Muscle of leg (tissue), 11 donors: ENCODE measurements around the gene MAGI1. TPM values are rescaled to one million over a fixed set of nuclear protein-coding genes. Genes with fewer than 3 reads are reported as not detected.

ENCODE experiments used
- DNase-seq: peaks from one replicate; pipeline ENCODE4 v3.0.0; 2013
- H3K27ac ChIP-seq: one replicate; pipeline ENCODE4 v1.5.1; 2013; ENCODE audit warnings: mild to moderate bottlenecking, low read length, control low read depth
- H3K27me3 ChIP-seq: one replicate; pipeline ENCODE4 v1.6.1; 2013; ENCODE audit warnings: low read length; ENCODE audit not compliant: control insufficient read depth, insufficient read depth
- H3K36me3 ChIP-seq: one replicate; pipeline ENCODE4 v1.6.1; 2013; ENCODE audit warnings: low read length; ENCODE audit not compliant: control insufficient read depth, insufficient read depth
- H3K4me1 ChIP-seq: one replicate; pipeline ENCODE4 v1.6.1; 2013; ENCODE audit warnings: low read length; ENCODE audit not compliant: control insufficient read depth, insufficient read depth
- H3K4me3 ChIP-seq: one replicate; pipeline ENCODE4 v1.5.1; 2013; ENCODE audit warnings: low read length, control low read depth
- H3K9me3 ChIP-seq: replicated peaks from 2 replicates; pipeline ENCODE4 v1.6.1; 2013; ENCODE audit warnings: low read depth, low read length; ENCODE audit not compliant: control insufficient read depth
- WGBS: methylation state at CpG from one replicate; pipeline ENCODE4 v1.1.5; 2013; ENCODE audit warnings: missing lambda C conversion rate; ENCODE audit not compliant: insufficient coverage; 5-methylcytosine and 5-hydroxymethylcytosine counted together
- polyA plus RNA-seq, 8 donors: library from polyadenylated mRNA; unstranded; fragments of 120-200 nt; gene quantifications; one replicate each; pipeline versions ENCODE4 v1.2.1 to v1.2.3, GENCODE V29; 2013; ENCODE audit warnings: inconsistent platforms in 1 of 8, low replicate concordance in 1 of 8; ENCODE audit not compliant: insufficient read length in 8 of 8, insufficient read depth in 1 of 8
- total RNA-seq: library from RNA; stranded (reverse); fragments of 120-200 nt; gene quantifications from one replicate; pipeline ENCODE4 v1.2.4, GENCODE V29; 2013

Gene MAGI1
- total and polyA plus RNA-seq, 9 donors = 10.0 to 16.8 (median 12.0) TPM

GRCh38 chr3:65402597-65402996, 636.1 kb downstream of the MAGI1 start:
- no peak for DNase-seq

DNA sequence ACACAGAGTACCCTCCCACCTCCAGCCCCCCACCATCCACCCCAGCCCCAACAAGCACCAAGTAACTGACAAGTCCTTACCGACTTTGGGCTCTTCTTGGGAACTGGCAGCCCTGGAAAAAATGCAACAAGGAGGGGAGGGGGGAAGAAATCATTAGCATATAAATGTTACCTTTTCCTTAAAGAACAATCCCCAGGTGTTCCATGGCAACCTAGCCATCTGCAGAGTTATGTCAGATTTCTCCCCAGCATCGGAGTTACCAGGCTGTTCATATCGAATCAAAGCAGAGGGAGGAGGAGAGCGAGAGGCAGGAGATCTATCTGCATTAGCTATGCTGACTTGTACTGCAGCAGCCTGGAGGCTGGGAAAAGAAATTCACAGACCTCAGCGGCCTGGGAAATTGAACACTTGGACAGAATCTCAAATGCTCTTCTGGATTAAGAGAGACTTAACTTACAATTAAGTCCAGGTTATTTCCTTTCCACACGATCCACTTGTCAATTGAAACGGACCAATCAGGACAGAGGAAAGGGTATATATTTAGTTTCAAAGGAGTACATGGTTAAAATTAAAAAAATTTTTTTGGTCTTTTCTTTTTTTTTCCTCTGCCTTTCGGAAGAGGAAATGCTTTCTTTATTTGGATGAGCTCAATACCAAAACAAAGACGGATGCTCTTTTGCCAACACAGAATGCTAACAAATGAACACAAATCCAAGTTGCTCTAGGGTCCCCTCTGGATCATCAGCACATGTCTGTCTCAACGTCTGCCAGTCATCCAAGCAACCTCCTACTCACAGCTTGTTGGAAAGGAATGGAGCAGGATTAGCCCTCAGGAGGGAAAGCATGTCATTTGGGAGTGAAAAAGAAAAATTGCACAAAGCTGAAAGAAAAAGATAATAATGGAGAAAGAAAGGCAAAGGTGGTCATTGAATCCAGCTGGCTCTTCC, 637.1 kb downstream of the MAGI1 start:
- no peaks in the 10 kb centered on the region for H3K36me3 ChIP-seq
- peaks cover 10% of the 10 kb centered on the region for H3K4me1 ChIP-seq
- H3K27me3 ChIP-seq = no peaks in the 10 kb centered on the region
- peak overlapping the region; percentile 15 for H3K27ac ChIP-seq
- peak; percentile 84 for DNase-seq
- no peak overlapping the region for H3K4me3 ChIP-seq
- H3K9me3 ChIP-seq = no peaks in the 10 kb centered on the region
- WGBS = 13% methylated on average over 2 of the region's 10 CpGs

More at GRCh38 chr3:65402597-65402996, 636.1 kb downstream of the MAGI1 start:
- Histone ChIP-seq H3K4me3 (no peak overlapping the region), H3K27ac (no peak overlapping the region), H3K9me3 (no peaks in the 10 kb centered on the region), H3K36me3 (no peaks in the 10 kb centered on the region), H3K27me3 (no peaks in the 10 kb centered on the region), H3K4me1 (peaks cover 10% of the 10 kb centered on the region)
- 61% methylated on average over 6 of the region's 7 CpGs for WGBS

DNA sequence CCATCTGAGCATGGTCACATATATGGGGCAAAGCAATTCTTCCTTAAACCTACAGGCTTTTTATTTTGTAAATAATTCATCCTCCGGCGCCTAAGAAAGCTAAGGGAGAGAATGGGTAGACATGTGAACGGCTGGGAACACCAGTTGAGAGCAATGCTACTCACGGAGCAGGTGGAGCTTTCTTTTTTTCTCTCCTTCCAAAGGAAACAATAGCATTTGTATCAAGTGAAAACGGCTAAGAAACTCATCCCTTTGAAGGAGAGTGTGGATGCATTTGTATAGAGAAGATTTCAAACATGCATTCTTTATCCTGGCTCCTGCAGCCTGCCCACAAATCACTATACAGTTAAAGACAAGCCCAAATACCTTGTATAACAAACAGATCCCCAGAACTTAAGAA, 637.8 kb downstream of the MAGI1 start:
- H3K27ac ChIP-seq = no peak overlapping the region
- H3K27me3 ChIP-seq = no peaks in the 10 kb centered on the region
- H3K9me3 ChIP-seq = no peaks in the 10 kb centered on the region
- no CpG with 5 or more reads among the region's 5 CpGs for WGBS
- H3K4me3 ChIP-seq = no peak overlapping the region
- DNase-seq = no peak
- H3K36me3 ChIP-seq = no peaks in the 10 kb centered on the region
- peaks cover 10% of the 10 kb centered on the region for H3K4me1 ChIP-seq

GRCh38 chr3:65398953-65399352, 639.8 kb downstream of the MAGI1 start:
- Histone ChIP-seq H3K27me3 (no peaks in the 10 kb centered on the region), H3K4me1 (peaks cover 10% of the 10 kb centered on the region), H3K27ac (no peak overlapping the region), H3K36me3 (no peaks in the 10 kb centered on the region), H3K9me3 (no peaks in the 10 kb centered on the region), H3K4me3 (no peak overlapping the region)
- no peak for DNase-seq

GRCh38 chr3:65396078-65396477, 642.6 kb downstream of the MAGI1 start:
- Histone ChIP-seq H3K4me3 (no peak overlapping the region), H3K4me1 (no peaks in the 10 kb centered on the region), H3K27ac (no peak overlapping the region), H3K9me3 (no peaks in the 10 kb centered on the region), H3K27me3 (no peaks in the 10 kb centered on the region), H3K36me3 (no peaks in the 10 kb centered on the region)
- no peak for DNase-seq

- H3K27ac ChIP-seq = no peak overlapping the region
- H3K4me3 ChIP-seq = no peak overlapping the region
- H3K4me1 ChIP-seq = no peaks in the 10 kb centered on the region
- peaks cover 6% of the 10 kb centered on the region for H3K36me3 ChIP-seq
- 51% methylated on average over 5 of the region's 5 CpGs for WGBS
- no peak for DNase-seq
- H3K27me3 ChIP-seq = no peaks in the 10 kb centered on the region
- H3K9me3 ChIP-seq = no peaks in the 10 kb centered on the region
These were observed 647.6 kb downstream of the MAGI1 start for GRCh38 chr3:65391068-65391467.

DNA sequence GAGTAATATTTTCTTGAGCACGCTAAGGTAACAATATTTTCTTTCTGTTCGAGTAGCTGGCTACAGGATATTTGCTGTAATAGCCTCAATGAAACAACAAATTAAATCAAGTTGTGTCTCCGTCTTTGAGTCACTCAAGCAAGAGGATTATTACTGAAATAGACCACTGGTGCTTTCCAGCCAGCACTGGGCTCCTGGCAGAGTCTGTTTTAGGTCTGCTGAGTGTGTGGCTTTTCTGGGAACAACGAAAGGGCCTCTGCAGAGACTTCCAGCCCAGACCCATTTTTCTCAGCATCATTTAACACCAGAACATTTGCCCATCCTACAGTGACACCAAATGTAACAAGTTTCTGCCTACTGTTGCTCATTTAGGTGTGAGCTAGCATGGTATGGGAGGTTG, 652.9 kb downstream of the MAGI1 start:
- no peaks in the 10 kb centered on the region for H3K9me3 ChIP-seq
- no peaks in the 10 kb centered on the region for H3K27me3 ChIP-seq
- no CpG with 5 or more reads among the region's 4 CpGs for WGBS
- H3K27ac ChIP-seq = no peak overlapping the region
- no peak overlapping the region for H3K4me3 ChIP-seq
- no peaks in the 10 kb centered on the region for H3K4me1 ChIP-seq
- no peak for DNase-seq
- H3K36me3 ChIP-seq = peaks cover 12% of the 10 kb centered on the region

DNA sequence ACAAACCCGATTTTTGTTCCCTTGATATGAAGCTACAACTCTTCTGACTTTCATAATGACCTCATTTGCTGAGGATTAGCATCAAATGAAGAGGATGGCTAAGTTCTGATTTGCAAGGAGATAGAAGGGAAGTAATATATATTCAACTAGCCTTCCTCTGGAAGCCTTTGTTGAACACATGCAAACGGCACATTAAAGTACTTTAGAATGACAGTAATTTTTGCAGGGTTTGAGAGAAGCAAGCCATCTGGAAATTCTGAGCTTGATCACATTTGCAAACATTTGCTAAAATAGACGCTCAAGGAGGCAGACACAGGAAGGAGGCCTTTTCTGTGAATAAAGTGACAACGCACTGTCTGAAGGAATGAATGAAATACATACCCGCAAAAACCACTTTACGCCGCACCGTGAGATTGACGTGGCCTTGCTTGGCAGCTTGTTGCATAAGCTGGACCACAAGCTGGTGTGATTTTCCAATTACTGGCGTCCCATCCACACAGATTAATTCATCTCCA, 657.2 kb downstream of the MAGI1 start:
- no peak overlapping the region for H3K27ac ChIP-seq
- no peaks in the 10 kb centered on the region for H3K4me1 ChIP-seq
- H3K27me3 ChIP-seq = no peaks in the 10 kb centered on the region
- no peaks in the 10 kb centered on the region for H3K9me3 ChIP-seq
- no peak for DNase-seq
- peaks cover 13% of the 10 kb centered on the region for H3K36me3 ChIP-seq
- H3K4me3 ChIP-seq = no peak overlapping the region
- WGBS = 80% methylated on average over 1 of the region's 10 CpGs

- peaks cover 13% of the 10 kb centered on the region for H3K36me3 ChIP-seq
These were observed 659.5 kb downstream of the MAGI1 start for GRCh38 chr3:65379223-65379622.

DNA sequence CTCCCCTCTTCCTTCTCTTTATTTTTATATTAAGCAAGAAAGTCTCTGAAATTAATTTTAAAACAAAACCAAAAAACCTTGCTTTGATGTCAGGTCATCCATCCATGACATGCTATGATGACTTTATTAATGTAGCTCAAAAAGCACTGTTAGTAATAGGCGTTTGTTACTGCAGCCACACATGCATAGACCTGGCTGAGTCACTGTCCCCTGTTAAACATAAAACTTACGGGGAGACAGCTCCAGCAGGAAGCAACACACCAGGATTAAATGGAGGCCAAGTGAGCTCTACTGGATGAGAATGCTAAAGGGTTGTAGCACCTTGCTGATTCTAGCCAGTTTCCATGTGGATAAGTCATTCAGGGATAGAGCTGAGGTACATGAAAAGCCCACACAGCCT, 661.1 kb downstream of the MAGI1 start:
- Histone ChIP-seq H3K4me3 (no peak overlapping the region), H3K4me1 (no peaks in the 10 kb centered on the region), H3K27ac (no peak overlapping the region), H3K27me3 (no peaks in the 10 kb centered on the region), H3K36me3 (peaks cover 7% of the 10 kb centered on the region), H3K9me3 (no peaks in the 10 kb centered on the region)
- no peak for DNase-seq
- 78% methylated on average over 2 of the region's 2 CpGs for WGBS

More at GRCh38 chr3:65379223-65379622, 659.5 kb downstream of the MAGI1 start:
- 97% methylated on average over 28 of the region's 35 CpGs for WGBS
- Histone ChIP-seq H3K27ac (no peak overlapping the region), H3K4me3 (no peak overlapping the region), H3K27me3 (no peaks in the 10 kb centered on the region), H3K4me1 (no peaks in the 10 kb centered on the region), H3K9me3 (no peaks in the 10 kb centered on the region)
- DNase-seq = no peak
